ENCODE measurements around the gene MYRIP. TPM values are rescaled to one million over a fixed set of nuclear protein-coding genes. Genes with fewer than 3 reads are reported as not detected.
"Not testable (repeated sequence)": the region's sequence is repeated elsewhere in the genome, so short reads cannot be mapped to it uniquely, and the experiment has no call there.

MYRIP gene
- polyA plus RNA-seq, 1 donor: 1.6 TPM

DNA sequence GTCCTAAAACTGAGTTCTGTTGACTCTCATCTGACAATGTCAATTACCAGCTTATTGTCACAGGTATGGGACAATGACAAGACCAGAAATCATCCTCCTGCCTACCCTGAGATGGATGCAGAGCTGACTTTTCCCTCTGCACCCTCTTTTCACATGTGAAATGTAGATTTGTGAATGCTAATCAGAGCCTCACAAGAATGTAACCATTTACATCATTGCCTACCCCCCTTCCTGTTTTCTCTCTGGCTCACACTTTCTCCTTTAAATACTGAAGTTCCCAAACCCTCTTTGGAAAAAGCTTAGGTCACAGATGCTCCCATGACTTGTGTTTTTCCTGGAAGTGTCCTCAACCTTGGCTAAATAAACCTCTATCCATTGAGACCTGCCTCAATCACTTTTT is 228.2 kb downstream of the MYRIP start:
- DNase-seq: no peak

DNA sequence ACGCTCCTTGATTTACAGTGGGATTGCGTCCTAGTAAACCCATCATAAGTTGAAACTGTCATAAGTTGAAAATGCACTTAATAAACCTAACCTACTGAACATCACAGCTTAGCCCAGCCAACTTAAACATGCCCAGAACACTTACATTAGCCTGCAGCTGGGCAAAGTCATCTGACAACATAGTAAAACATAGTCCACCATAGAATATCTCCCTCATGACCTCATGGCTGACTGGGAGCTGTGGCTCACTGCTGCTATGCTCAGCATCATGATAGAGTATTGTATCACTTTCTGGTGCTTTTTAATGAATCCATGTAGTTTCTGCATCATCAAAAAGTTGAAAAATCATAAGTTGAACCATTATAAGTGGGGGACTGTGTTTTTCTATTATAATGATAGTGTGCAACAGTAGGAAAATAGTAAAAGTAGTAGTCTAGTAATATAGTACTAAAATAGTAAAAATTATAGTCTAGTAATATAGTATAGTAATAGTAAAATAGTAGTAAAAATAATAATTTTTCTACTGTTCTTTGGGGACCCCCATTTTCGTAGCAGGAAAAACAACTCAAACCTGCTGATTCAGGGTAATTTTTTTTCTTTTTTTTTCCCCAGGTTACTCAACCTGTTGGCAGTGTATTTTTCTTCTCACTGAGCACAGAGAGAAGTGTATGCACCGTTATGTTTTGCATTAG is 233.5 kb downstream of the MYRIP start:
- DNase-seq: no peak

DNA sequence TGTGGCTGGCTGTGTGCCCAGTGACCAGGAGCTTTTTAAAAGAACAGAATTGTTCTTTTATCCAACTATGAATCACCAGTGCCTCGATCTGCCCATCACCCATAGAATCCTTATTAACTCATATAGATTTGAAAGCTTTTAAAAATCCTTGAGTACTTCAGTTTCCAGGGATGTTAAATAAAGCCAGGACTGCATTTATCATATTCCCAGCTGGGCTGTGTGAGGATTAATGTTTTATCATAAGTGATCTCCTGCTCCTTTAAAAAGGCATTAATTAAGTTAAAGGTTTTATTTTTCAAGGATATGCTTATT is 234.0 kb downstream of the MYRIP start:
- no peak for DNase-seq

DNA sequence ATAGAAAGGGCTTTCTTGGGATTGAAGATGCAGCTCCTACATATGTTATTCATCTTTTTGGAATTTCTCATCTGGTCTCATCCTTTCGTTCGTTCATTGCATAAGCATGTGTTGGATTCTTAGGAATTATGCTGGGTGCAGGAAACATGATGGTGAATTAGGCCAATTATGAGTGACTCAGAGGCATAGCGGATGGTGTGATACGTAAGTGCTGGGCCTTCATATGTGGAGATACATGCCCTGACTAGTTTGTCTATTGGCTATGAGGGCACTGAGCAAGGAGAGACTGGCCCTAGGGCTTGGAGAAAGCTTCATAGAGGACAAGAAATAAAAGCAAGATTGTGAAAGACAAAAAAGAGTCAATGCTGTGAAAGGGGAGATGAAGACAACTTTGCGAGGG is 235.1 kb downstream of the MYRIP start:
- no peak for DNase-seq

DNA sequence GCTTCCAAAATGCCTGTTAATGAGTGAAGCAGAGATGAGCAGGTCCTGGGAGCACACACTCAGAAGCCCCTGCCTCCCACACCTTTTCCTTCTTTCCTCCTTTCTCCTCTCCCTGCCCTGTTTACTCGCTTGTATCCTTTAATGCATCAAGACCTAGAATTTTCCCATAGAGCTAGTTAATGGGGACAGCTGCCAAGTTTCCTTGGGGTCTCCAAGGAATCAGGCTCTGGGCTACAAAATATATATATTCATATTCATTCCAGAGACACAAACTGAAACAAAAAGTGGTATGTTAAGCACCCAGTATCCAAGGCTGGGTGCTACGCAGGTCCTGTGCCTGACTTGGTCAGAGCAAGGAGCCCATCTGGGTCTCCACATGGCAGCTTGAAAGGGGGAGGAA is 235.6 kb downstream of the MYRIP start:
- no peak for DNase-seq

DNA sequence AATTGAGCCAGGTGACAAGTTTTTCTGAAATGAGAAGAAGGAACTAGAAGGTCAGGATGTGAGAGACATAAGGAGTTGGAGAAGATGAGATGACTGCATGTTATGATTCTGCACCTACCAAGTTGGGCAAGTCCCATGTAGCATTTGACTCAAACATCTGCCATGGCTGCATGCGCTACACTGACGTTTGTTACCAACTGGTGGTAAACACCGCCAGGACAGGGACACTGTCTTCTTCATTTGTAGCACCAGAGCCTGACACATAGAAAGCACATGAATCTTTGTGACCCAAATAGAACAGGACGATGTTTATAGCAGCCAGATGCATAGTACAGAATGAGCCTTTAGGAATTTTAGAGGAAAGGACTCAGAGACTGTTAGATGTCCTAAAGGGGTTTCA is 236.7 kb downstream of the MYRIP start:
- DNase-seq: no peak

DNA sequence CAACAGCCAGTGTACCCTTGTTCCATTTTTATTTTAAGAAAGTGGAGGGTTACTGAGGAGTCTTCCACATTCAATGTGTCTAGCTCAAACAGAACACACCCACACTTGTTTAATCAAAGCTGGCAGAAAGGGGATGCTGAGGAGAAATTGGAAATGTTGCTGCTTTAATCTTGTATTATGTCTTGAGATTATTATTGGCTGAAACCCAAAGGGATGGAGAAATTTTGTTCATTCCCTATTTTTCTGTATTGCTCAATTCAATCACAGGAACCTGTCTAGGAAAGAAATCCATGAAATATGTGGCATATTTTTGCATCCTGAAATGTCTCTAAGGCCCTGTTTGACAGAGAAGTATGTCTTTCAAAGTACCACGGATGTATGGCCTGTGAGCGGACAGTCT is 238.0 kb downstream of the MYRIP start:
- no peak for DNase-seq

DNA sequence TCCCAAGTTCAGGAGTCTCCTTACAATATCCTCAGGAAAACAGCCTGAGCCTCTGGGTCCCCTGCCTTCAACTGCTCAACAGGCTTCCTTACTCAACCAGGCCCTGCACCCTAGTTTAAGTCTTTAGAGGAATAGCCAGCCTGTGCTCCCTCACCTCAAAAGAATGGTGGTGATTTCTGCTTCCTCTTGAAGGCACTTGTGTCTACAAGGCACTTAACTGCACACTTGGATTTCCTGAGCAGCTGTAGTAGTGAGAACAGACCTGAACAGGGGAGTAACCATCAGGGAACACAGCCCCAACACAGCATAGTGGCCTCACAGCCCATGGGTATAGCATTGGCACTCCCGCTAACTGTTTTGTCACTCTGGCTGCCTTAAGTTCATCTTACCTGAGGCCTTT is 244.3 kb downstream of the MYRIP start:
- DNase-seq: no peak

DNA sequence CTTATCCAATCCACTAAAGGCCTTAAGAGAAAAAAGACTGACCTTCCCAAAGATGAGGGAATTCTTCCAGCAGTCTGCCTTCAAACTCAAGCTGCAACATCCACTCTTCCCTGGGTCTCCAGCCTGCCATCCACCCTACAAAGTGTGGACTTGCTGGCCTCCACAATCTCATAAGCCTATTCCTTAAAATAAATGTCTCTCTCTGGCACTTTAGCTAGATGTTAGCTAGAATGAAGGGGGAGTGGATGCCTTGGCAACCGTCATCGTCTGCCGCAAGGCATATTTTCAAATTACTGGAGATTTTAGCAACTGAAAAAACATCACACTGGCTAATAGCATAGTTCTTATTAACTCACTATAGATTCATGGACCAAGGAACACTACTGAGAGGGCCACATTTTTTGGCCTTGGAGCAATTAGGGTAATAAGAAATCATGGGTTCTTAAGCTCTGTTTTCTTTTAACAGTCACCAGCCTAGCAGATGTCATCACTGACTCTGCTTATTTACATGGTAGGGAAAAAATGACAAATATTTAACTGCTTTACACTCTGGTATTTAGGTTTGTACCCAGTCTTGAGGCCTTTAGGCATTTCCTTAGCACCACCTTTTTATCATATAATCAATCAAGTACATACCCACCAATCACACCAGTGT is 245.3 kb downstream of the MYRIP start:
- DNase-seq: no peak

DNA sequence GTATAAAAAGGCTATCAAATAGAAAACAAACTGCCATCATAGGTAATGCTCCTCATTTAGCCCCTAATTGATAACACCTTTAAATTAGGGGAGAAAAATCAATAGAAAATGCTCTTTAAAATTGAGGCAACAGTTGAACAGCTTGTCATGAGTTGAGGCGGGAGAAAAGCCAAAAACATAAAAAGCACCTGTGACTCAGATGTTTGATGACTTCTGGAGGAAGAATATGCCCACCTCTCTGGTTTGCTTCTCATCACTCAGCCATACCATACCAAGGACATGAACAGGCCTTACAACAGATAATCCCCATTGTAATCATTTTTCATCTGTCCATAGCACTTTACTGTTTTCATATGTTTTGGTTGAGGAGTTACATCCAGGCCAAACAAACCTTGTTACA is 246.0 kb downstream of the MYRIP start:
- no peak for DNase-seq

DNA sequence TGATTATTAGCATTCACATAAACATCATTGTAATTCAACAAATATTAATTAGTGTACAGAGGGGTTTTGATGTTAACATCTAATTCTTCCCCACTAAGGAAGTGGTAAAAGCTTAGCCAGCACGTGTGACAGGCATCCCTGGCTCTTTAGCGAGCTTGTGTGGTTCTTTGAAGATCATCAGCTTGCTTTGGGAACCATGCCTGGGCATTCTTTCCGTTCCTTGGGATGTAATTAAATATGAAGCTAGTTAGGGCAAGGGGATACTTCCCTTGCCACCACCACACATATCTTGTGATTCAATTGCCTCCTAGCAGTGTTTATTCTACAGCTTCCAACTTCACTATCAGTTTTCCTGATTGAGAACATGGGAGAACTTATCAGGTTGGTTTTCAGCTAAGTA is 246.5 kb downstream of the MYRIP start:
- no peak for DNase-seq

DNA sequence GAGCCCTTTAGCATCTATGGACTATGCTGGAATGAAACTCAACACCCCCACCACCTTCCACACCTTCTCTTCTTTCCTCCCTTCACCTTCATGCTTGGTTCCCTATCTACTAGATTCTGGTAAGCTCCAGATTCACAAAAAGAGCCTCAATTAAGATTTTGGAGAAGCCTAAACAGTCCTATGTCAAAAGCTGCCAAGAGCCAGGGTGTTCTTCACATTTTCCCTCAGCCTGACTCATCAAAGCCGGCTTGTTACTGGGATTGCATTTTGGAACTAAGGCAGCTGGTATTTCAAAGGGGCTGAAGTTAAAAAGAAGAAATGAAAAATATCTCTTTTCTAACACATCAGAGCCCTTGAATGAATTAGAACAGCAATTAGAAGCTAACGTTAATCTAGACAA is 247.7 kb downstream of the MYRIP start:
- no peak for DNase-seq

DNA sequence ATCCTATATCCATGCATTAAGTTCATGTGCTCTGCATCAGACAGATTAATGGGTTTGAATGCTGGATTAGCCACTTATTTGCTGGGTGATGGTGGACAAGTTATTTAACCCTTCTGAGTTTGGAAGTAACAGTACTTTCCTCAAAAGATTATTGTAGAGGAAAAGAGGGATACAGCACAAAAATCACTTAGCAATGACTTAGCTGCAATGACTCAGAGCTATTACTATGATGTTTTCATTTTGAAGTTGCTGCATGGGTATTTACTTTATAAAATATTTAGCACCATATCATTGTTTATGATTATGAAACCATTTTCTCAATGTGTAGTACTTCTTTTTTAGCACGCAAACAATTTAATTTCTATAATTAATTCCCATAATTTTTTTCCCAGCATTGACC is 248.4 kb downstream of the MYRIP start:
- DNase-seq: no peak

DNA sequence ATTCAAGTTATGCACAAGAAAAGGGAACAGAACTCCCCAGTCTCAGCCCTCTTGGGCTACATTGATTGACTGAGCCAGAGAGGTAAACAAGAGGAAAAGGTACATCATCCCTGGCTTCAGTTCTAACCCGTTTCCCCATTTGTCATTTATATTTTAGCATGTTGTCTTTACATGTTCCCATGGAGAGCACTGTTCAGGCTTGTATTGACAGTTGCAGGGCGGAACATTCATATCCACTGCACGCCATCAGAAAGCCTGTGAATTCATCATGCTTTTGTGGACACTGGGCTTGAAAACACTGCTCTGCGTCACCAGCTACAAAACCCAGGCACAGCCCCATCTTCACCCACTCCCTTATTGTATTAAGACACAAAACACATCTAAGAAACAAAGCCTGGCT is 259.2 kb downstream of the MYRIP start:
- DNase-seq: no peak

DNA sequence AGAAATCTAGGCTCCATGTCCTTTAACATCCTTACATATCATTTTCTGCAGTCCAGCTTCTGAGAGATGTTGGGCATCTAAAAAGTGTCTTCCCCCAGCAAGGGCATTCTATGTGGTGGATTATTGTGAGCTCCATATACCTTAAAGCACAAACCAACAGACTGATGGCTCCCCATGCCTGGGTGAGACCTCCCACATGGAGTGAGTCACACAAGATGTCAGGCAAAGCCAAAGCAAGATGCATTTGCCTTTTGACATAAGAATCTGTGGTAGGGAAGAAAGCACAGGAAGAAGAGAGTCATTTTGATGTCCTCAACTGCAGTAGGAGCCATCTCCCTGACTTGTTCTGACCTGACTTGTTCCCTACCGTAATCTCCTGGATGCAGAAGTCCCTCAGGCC is 261.4 kb downstream of the MYRIP start:
- DNase-seq: no peak

DNA sequence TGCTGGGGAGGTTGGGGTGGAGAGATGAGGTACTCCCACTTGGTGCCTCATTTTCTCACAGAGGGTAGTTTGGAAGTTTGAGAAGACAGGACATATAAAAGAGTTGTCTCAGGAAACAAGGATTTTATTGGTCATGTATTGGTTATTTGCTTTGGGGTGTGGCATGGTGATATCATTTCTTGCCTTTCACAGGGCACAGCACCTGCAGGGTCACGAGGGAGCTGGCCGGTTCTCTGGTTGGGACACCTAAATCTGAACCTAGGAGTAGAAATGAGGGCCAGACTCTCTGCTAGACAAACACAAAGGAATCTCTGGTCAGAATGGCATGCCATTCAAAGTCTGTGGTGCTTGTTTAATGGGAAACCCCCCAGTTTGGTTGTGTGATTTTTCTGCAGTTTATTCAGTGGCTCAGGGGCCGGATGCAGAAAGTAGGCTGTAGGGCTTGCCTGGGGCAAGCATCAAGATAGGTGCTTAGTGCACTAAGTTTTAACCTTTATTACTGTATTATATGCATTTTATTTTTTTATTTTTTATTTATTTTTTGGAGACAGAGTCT is 262.4 kb downstream of the MYRIP start:
- DNase-seq: no peak

DNA sequence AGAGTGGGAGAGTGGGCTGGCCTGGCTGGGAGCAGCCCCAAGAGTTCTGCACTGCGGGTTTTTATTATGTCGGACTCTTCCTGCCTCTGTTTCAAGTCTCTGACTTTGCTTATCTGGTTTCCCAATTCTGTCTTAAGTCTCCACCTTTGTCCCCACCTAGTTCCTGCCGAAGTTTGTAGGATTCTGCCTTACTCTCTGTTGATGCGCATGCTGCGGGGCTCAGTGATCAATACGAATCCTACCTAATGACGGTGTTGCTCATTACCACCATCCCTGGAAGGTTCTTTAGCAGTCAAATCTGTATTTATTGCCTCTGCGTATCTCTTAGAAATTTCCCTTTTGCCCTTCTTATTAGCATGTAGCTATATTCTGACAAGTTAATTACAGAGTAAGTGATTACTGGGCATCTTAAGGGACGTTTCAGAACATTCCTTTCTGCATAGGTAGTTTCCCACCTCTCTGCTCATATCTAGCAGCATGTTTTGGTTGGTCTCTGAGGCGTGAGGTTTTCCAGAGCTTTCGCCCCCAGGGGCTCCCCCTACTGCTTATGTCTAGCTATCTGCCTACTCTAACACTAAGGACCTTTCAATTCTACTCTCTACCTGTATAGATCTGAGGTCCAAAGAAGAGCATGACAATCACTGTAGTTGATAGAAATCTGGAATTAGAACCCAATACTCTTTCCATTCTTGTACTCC is 264.1 kb downstream of the MYRIP start:
- no peak for DNase-seq

DNA sequence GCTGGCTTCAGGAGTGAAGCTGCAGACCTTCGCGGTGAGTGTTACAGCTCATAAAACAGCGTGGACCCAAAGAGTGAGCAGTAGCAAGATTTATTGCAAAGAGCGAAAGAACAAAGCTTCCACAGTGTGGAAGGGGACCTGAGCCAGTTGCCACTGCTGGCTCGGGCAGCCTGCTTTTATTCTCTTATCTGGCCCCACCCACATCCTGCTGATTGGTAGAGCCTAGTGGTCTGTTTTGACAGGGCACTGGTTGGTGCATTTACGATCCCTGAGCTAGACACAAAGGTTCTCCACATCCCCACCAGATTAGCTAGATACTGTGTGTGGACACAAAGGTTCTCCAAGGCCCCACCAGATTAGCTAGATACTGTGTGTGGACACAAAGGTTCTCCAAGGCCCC is 267.7 kb downstream of the MYRIP start:
- DNase-seq: not testable (repeated sequence)

DNA sequence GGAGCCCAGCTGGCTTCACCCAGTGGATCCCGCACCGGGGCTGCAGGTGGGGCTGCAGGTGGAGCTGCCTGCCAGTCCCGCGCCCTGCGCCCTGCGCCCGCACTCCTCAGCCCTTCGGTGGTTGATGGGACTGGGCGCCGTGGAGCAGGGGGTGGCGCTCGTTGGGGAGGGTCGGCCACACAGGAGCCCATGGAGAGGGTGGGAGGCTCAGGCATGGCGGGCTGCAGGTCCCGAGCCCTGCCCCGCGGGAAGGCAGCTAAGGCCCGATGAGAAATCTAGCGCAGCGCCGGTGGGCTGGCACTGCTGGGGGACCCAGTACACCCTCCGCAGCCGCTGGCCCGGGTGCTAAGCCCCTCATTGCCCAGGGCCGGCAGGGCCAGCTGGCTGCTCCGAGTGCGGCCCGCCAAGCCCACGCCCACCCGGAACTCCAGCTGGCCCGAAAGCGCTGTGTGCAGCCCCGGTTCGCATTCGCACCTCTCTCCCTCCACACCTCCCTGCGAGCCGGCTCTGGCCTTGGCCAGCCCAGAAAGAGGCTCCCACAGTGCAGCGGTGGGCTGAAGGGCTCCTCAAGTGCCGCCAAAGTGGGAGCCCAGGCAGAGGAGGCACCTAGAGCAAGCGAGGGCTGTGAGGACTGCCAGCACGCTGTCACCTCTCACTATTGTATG is 268.6 kb downstream of the MYRIP start:
- DNase-seq: not testable (repeated sequence)

DNA sequence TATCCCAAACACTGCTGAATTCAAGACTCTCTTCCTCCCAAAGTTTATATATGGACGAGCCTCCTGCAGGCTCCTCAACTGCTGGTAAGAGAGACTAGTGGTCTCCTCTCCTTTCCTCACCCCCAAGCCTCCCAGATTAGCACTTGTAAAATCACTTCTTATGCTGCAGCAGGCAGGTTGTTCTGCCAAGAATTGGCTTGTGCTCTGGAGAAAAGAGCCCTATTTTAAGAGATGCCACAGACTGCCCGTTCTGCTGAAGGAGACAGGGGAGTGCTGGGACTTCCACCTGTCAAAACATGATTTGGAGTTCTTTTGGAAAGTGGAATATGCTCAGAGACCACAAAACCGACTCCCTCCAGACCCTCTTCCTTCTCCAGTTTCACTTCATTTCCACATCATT is 269.2 kb downstream of the MYRIP start:
- DNase-seq: no peak

DNA sequence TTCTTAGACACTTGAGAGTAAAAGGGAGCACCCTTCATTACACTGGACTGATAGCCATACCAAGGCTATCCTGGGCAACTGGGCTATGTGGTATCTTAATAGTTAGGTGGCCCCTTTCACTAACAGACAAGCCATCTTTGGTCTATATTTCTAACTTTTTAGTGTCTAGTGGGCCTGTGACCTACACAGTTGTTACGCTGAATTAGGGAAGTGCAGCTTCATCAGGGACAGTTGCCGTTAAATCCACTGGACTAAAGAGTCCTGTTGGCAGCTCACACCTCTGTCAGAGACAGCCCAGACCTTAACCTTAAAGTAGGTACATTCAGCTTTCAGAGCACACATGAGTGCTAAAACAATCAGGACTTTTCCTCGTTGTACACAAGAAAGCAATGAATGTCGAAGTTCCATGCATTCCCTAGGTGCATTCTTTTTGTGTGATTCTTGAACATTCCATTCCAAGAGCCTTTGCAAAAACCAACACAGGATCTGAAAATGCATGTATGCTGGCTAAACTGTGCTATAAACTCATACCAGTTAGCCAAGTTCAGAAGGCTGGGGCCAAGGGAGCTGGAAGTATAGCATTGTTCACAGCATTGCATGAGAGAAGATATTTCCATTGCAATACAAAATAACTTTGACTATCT is 269.9 kb downstream of the MYRIP start:
- DNase-seq: no peak

DNA sequence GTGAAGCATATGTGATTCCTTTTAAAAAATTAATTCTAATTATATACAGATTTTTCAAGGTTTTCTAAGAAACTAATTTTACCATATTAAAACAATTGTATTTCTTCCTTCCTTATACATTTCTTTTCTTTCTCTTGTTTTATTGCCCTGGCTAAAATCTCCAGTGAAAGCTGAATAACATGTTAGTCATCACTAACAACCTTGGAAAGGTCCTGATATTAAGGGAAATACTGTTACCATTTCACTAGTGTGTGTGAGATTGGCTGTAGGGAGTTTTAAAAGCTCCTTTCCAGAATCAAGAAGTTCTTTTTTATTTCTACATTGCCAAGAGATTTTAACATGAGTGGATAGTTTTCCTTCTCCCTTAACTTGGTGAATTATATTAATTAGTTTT is 270.4 kb downstream of the MYRIP start:
- no peak for DNase-seq

DNA sequence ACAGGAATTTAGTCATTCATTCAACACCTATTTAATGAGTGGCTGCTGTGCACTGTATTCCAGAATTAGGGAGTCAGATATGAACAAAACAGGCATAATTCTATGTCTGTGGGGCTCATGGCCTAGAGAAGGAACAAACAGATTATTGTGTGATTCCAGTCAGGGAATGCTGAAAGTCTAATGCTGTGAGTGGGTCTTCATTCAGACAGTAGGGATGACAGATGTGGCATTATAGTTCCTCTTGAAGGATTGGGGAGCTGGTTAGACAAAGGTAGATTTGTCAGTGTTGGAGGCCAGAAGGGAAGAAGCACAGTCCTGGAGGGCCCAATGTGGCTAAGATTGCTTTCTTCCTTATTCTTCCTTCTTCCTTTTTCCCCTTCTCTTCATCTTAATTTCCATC is 273.7 kb downstream of the MYRIP start:
- no peak for DNase-seq
